CD4-positive, alpha-beta T cell (primary cell): ENCODE measurements around the gene ACER3. TPM values are rescaled to one million over a fixed set of nuclear protein-coding genes. Genes with fewer than 3 reads are reported as not detected.

Experiments used
- ATAC-seq: fragments of 200-7000 bp; cut with Tn5 transposase; one replicate; pipeline ENCODE4 v1.10.0; 2022; ENCODE audit warnings: mild to moderate bottlenecking; ENCODE audit not compliant: poor library complexity
- CTCF ChIA-PET: fragments of 350-600 bp; sonication (Branson Sonifier 250); formaldehyde crosslinking; loops from one replicate; lab custom pipeline; 2021; ENCODE audit warnings: antibody characterized with exemption, inconsistent platforms; lab: Charles Lee
- POLR2A ChIA-PET: fragments of 350-600 bp; sonication (Branson Sonifier 250); formaldehyde crosslinking; loops from one replicate; lab custom pipeline; 2021; ENCODE audit warnings: antibody characterized with exemption, inconsistent platforms; lab: Charles Lee
- DNase-seq, 14 experiments: peaks; one replicate each; pipeline ENCODE4 v3.0.0-alpha.2; 2013 to 2020; ENCODE audit warnings: mixed read lengths in 2 of 14
- H3K27ac ChIP-seq, 2 donors: one replicate each; pipeline versions ENCODE4 v1.5.1 to v1.7.0; 2013; ENCODE audit warnings: low read length in 2 of 2, low read depth in 1 of 2, mild to moderate bottlenecking in 1 of 2
- H3K27me3 ChIP-seq, 2 experiments: 1 replicate in 1 of 2; 2 replicates in 1 of 2; pipeline versions ENCODE4 v1.6.1 to v1.7.0; 2013; ENCODE audit warnings: low read length in 2 of 2, control low read depth in 1 of 2, mild to moderate bottlenecking in 1 of 2, moderate library complexity in 1 of 2; ENCODE audit not compliant: insufficient read depth in 2 of 2, control insufficient read depth in 1 of 2
- H3K36me3 ChIP-seq: one replicate; pipeline ENCODE4 v1.6.1; 2013; ENCODE audit warnings: low read length, control low read depth; ENCODE audit not compliant: insufficient read depth
- H3K4me1 ChIP-seq: one replicate; pipeline ENCODE4 v1.6.1; 2013; ENCODE audit warnings: low read length, control low read depth; ENCODE audit not compliant: insufficient read depth
- H3K4me3 ChIP-seq: one replicate; pipeline ENCODE4 v1.5.1; 2013; ENCODE audit warnings: mild to moderate bottlenecking, low read length, moderate library complexity
- H3K9me3 ChIP-seq, 2 experiments: 1 replicate in 1 of 2; 2 replicates in 1 of 2; pipeline versions ENCODE4 v1.6.1 to v1.7.0; 2013; ENCODE audit warnings: low read length in 2 of 2, mild to moderate bottlenecking in 2 of 2, control low read depth in 1 of 2, moderate library complexity in 1 of 2; ENCODE audit not compliant: control insufficient read depth in 1 of 2, insufficient read depth in 1 of 2
- H3K27ac Mint-ChIP-seq: one replicate; pipeline ENCODE4 v1.8.0; 2020; ENCODE audit warnings: mixed read lengths
- H3K27me3 Mint-ChIP-seq: one replicate; pipeline ENCODE4 v1.8.0; 2021; ENCODE audit warnings: mixed read lengths
- H3K36me3 Mint-ChIP-seq: one replicate; pipeline ENCODE4 v1.8.0; 2021; ENCODE audit warnings: low read depth, mixed read lengths
- H3K4me1 Mint-ChIP-seq: one replicate; pipeline ENCODE4 v1.8.0; 2021; ENCODE audit warnings: low read depth, mixed read lengths
- H3K4me3 Mint-ChIP-seq: one replicate; pipeline ENCODE4 v1.8.0; 2020; ENCODE audit warnings: mild to moderate bottlenecking, mixed read lengths
- H3K9me3 Mint-ChIP-seq: one replicate; pipeline ENCODE4 v1.8.0; 2020; ENCODE audit warnings: mixed read lengths
- intact Hi-C, 2 experiments: fragments of 100-400 bp; cut with DNase I in 1 of 2; cut with micrococcal nuclease in 1 of 2; formaldehyde crosslinking; loops; one replicate each; pipeline versions ENCODE4 v1.15.1 to v1.9.0; 2023 to 2025; cut with DNase I, micrococcal nuclease
- total RNA-seq, 174 experiments: library from RNA in 2 of 174; stranded (reverse) in 2 of 174; gene quantifications; one replicate each; pipeline ENCODE4 v1.2.3 and lab custom pipeline; 2021 to 2026
- TF ChIP-seq, protein P1 (sequence below): fragments of 200-600 bp; IDR thresholded peaks from one replicate; pipeline ENCODE4 v1.8.0; 2022; ENCODE audit warnings: antibody characterized with exemption, mild to moderate bottlenecking

ACER3 gene
- total RNA-seq, 2 experiments from 2014 or later: 6.4 to 7.0 TPM

DNA sequence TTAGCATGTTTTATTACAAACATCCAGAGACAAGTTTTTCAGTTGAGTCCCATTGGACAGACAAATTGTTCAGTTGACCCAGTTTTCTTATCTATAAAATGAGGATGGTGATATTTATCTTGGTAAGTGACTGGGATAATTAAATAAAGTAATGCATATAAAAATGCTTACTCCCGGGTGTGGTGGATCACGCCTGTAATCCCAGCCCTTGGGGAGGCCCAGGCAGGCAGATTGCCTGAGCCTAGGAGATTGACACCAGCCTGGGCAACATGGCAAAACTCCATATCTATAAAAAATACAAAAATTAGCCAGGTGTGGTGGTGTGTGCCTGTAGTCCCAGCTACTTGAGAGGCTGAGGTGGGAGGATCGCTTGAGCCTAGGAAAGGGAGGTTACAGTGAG is 15.6 kb upstream of the ACER3 start:
- no peak overlapping the region for H3K27ac Mint-ChIP-seq

DNA sequence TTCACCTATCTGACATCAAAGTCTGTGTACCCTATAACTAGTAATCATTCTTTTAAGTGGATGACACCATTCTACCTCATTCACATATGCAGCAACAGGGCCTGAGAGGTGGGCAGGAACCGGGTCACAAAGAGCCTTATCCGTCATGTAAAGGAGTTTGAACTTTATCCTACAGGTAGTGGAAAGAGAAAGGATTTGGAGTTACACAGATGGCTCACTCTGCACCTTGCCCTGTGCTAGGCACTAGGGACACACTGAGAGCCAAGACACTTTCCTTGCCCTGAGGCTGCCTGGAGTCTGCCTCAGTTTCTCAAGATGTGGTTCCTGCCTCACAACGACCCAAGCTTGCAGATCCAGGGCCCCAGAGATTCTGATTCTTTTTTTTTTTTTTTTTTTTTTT is 14.3 kb upstream of the ACER3 start:
- no peaks in the 10 kb centered on the region for H3K36me3 Mint-ChIP-seq
- Histone ChIP-seq H3K27me3 (peaks cover 0 to 4% of the 10 kb centered on the region in 2 experiments), H3K4me3 (no peak overlapping the region), H3K4me1 (no peaks in the 10 kb centered on the region), H3K27ac (no peak overlapping the region), H3K36me3 (no peaks in the 10 kb centered on the region), H3K9me3 (no peaks in the 10 kb centered on the region)
- H3K4me3 Mint-ChIP-seq: no peak overlapping the region
- H3K27me3 Mint-ChIP-seq: peaks cover 33% of the 10 kb centered on the region
- H3K27ac Mint-ChIP-seq: no peak overlapping the region
- ChIA-PET POLR2A (no interaction called here), CTCF (no interaction called here)
- DNase-seq: no peak
- no peaks in the 10 kb centered on the region for H3K9me3 Mint-ChIP-seq
- TF ChIP-seq, protein P1, sequence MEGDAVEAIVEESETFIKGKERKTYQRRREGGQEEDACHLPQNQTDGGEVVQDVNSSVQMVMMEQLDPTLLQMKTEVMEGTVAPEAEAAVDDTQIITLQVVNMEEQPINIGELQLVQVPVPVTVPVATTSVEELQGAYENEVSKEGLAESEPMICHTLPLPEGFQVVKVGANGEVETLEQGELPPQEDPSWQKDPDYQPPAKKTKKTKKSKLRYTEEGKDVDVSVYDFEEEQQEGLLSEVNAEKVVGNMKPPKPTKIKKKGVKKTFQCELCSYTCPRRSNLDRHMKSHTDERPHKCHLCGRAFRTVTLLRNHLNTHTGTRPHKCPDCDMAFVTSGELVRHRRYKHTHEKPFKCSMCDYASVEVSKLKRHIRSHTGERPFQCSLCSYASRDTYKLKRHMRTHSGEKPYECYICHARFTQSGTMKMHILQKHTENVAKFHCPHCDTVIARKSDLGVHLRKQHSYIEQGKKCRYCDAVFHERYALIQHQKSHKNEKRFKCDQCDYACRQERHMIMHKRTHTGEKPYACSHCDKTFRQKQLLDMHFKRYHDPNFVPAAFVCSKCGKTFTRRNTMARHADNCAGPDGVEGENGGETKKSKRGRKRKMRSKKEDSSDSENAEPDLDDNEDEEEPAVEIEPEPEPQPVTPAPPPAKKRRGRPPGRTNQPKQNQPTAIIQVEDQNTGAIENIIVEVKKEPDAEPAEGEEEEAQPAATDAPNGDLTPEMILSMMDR: no peak
- H3K4me1 Mint-ChIP-seq: no peaks in the 10 kb centered on the region
- intact Hi-C loops: no loop called here
- no peak for ATAC-seq

More for the DNA sequence above, 15.6 kb upstream of the ACER3 start:
- Mint-ChIP-seq H3K4me3 (no peak overlapping the region), H3K9me3 (no peaks in the 10 kb centered on the region), H3K4me1 (no peaks in the 10 kb centered on the region), H3K36me3 (no peaks in the 10 kb centered on the region), H3K27me3 (peaks cover 42% of the 10 kb centered on the region)
- no peak overlapping the region for H3K4me3 ChIP-seq
- H3K36me3 ChIP-seq: no peaks in the 10 kb centered on the region
- no peak overlapping the region for H3K27ac ChIP-seq
- H3K9me3 ChIP-seq: no peaks in the 10 kb centered on the region
- intact Hi-C loops: no loop called here
- DNase-seq (no peak), ATAC-seq (no peak)
- POLR2A ChIA-PET: no interaction called here
- TF ChIP-seq, protein P1: no peak
- CTCF ChIA-PET: no interaction called here
- H3K4me1 ChIP-seq: no peaks in the 10 kb centered on the region
- peaks cover 0 to 4% of the 10 kb centered on the region in 2 experiments for H3K27me3 ChIP-seq

DNA sequence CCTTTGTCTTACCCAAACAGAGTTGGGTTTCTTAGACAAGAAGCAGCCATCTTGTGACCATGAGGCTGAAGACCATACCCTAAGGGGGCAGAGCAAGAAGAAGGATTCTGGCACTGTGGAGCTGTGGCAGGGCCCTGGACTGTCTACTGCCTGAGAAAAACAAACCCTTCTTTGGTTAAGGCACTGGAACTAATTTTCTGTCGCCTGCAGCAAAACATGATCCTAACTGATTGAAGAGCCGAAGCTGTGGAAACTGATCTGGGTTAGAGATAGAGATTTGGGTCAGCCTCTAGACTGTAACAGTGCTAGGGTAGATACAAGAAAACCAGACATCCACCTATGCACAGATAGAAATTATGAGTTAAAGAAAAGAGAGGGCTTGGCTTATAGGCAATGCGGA is 11.3 kb upstream of the ACER3 start:
- Mint-ChIP-seq H3K4me3 (no peak overlapping the region), H3K27me3 (peaks cover 16% of the 10 kb centered on the region)

More for the DNA sequence above, 11.3 kb upstream of the ACER3 start:
- Mint-ChIP-seq H3K36me3 (no peaks in the 10 kb centered on the region), H3K9me3 (no peaks in the 10 kb centered on the region), H3K27ac (no peak overlapping the region), H3K4me1 (no peaks in the 10 kb centered on the region)
- H3K27me3 ChIP-seq: peaks cover 0 to 4% of the 10 kb centered on the region in 2 experiments
- H3K4me3 ChIP-seq: no peak overlapping the region
- ChIA-PET POLR2A (no interaction called here), CTCF (no interaction called here)
- DNase-seq (no peak), ATAC-seq (no peak)
- H3K27ac ChIP-seq: no peak overlapping the region
- no peaks in the 10 kb centered on the region for H3K36me3 ChIP-seq
- TF ChIP-seq, protein P1: no peak
- no peaks in the 10 kb centered on the region for H3K4me1 ChIP-seq
- intact Hi-C loops: no loop called here
- no peaks in the 10 kb centered on the region for H3K9me3 ChIP-seq
